Keratinocyte (primary cell): ENCODE results near the gene TTL. TPM values are rescaled to one million over a fixed set of nuclear protein-coding genes. Genes with fewer than 3 reads are reported as not detected.

ENCODE experiments used
- DNase-seq: peaks from one replicate; pipeline ENCODE4 v3.0.0-alpha.2; 2011; ENCODE audit warnings: low read depth, missing footprints, low spot score
- FAIRE-seq: peaks from 2 replicates; lab custom pipeline; 2011; peaks lifted over from hg19 to GRCh38; lab: Jason Lieb, UNC
- H2AFZ ChIP-seq: 2 replicates; pipeline ENCODE4 v1.6.0; 2012; ENCODE audit warnings: low read length, control low read depth, inconsistent platforms; ENCODE audit not compliant: control insufficient read depth
- H3K27ac ChIP-seq: 2 replicates; pipeline ENCODE4 v1.5.1; 2011; ENCODE audit warnings: low read length; ENCODE audit not compliant: control insufficient read depth, insufficient read depth
- H3K27me3 ChIP-seq: 3 replicates; pipeline ENCODE4 v1.6.0; 2011; ENCODE audit warnings: low read length; ENCODE audit not compliant: control insufficient read depth, insufficient read depth; ENCODE audit errors: extremely low read depth
- H3K36me3 ChIP-seq, 2 experiments: 2 replicates in 1 of 2; 3 replicates in 1 of 2; pipeline ENCODE4 v1.5.1; 2011; ENCODE audit warnings: low read length in 2 of 2, mild to moderate bottlenecking in 1 of 2; ENCODE audit not compliant: control insufficient read depth in 2 of 2, insufficient read depth in 2 of 2; ENCODE audit errors: extremely low read depth in 1 of 2
- H3K4me1 ChIP-seq: 3 replicates; pipeline ENCODE4 v1.5.1; 2011; ENCODE audit warnings: low read length; ENCODE audit not compliant: control insufficient read depth, insufficient read depth; ENCODE audit errors: extremely low read depth
- H3K4me2 ChIP-seq: 3 replicates; pipeline ENCODE4 v1.6.0; 2011; ENCODE audit warnings: low read depth, low read length; ENCODE audit not compliant: control insufficient read depth, insufficient read depth; ENCODE audit errors: extremely low read depth
- H3K4me3 ChIP-seq, 3 experiments: fragments of 200-600 bp in 1 of 3; sonication (generic) in 1 of 3; 2 replicates in 2 of 3; 3 replicates in 1 of 3; pipeline ENCODE4 v1.5.1; 2011 to 2016; ENCODE audit warnings: low read length in 3 of 3, mild to moderate bottlenecking in 3 of 3, control low read depth in 2 of 3, inconsistent platforms in 1 of 3, low read depth in 1 of 3, mixed read lengths in 1 of 3, mixed run types in 1 of 3, moderate library complexity in 1 of 3; ENCODE audit not compliant: control insufficient read depth in 2 of 3, insufficient read depth in 2 of 3; ENCODE audit errors: extremely low read depth in 1 of 3
- H3K79me2 ChIP-seq: 2 replicates; pipeline ENCODE4 v1.6.0; 2012; ENCODE audit warnings: low read length; ENCODE audit not compliant: control insufficient read depth, insufficient read depth
- H3K9ac ChIP-seq: 3 replicates; pipeline ENCODE4 v1.6.0; 2011; ENCODE audit warnings: low read length; ENCODE audit not compliant: control insufficient read depth, insufficient read depth; ENCODE audit errors: extremely low read depth
- H3K9me1 ChIP-seq: 3 replicates; pipeline ENCODE4 v1.6.0; 2011; ENCODE audit warnings: low read length; ENCODE audit not compliant: control insufficient read depth, insufficient read depth; ENCODE audit errors: extremely low read depth
- H3K9me3 ChIP-seq: 2 replicates; pipeline ENCODE4 v1.5.1; 2012; ENCODE audit warnings: low read depth, low read length; ENCODE audit not compliant: control insufficient read depth
- H4K20me1 ChIP-seq: 3 replicates; pipeline ENCODE4 v1.6.0; 2011; ENCODE audit warnings: low read length; ENCODE audit not compliant: control insufficient read depth, insufficient read depth; ENCODE audit errors: extremely low read depth
- CTCF ChIP-seq, 3 experiments: IDR thresholded peaks in 1 of 3; conservative IDR thresholded peaks in 1 of 3; optimal IDR thresholded peaks in 1 of 3; 2 replicates in 2 of 3; 3 replicates in 1 of 3; pipeline versions ENCODE3 to v1.5.1; 2011; ENCODE audit warnings: low read length in 3 of 3, mild to moderate bottlenecking in 3 of 3, moderate library complexity in 2 of 3, control low read depth in 1 of 3, inconsistent platforms in 1 of 3; ENCODE audit not compliant: insufficient read depth in 2 of 3; ENCODE audit errors: extremely low read depth in 1 of 3
- EZH2 ChIP-seq: IDR thresholded peaks from one replicate; pipeline ENCODE4 v1.6.1; 2012; ENCODE audit warnings: inconsistent platforms, mild to moderate bottlenecking, low read length, moderate library complexity
- dilution Hi-C: fragments of 300-500 bp; cut with MboI; formaldehyde crosslinking; loops from one replicate; pipeline ENCODE4 v1.7.0; 2020; ENCODE audit warnings: low sequenced_read_pairs; ENCODE audit not compliant: extremely low pct_ligation_motif_present
- polyA plus RNA-seq, 5 experiments: library from polyadenylated mRNA; depleted of rRNA in 3 of 5; stranded (reverse) in 3 of 5; stranded (forward) in 1 of 5; unstranded in 1 of 5; fragments of >200 nt; gene quantifications; 1 replicate in 1 of 5; 2 replicates in 3 of 5; 3 replicates in 1 of 5; pipeline versions ENCODE4 v1.2.1 to v1.2.3, GENCODE V29; 2011 to 2012; ENCODE audit warnings: missing spikeins in 2 of 5, low read depth in 1 of 5, low replicate concordance in 1 of 5

The TTL gene
- polyA plus RNA-seq, 1 donor (not counting 4 experiments of a cell fraction or from before 2014, with no cell fraction given), result 37.9 TPM

GRCh38 chr2:112482309-112483041 is 519 bp downstream of the TTL start:
- Histone ChIP-seq H3K4me1 (peaks cover 16% of the 10 kb centered on the region), H3K79me2 (peaks cover 41% of the 10 kb centered on the region), H2AFZ (peak overlapping the region; percentile 88), H3K4me2 (peak overlapping the region; percentile 99), H3K9ac (peak overlapping the region; percentile 82), H3K36me3 (peaks cover 6 to 11% of the 10 kb centered on the region in 2 experiments), H3K9me3 (no peaks in the 10 kb centered on the region), H4K20me1 (no peaks in the 10 kb centered on the region), H3K27me3 (no peaks in the 10 kb centered on the region), H3K9me1 (no peaks in the 10 kb centered on the region), H3K27ac (peak overlapping the region; percentile 70), H3K4me3 (peak overlapping the region; percentile 78 to 93 (median 83))
- no peak for FAIRE-seq
- no peak for TF ChIP-seq EZH2
- no peak for TF ChIP-seq CTCF (optimal IDR thresholded peaks at IDR 0.05 in 1 of 3, IDR thresholded peaks at IDR 0.05 in 1 of 3, conservative IDR thresholded peaks at IDR 0.05 in 1 of 3; ENCODE audit: extremely low read depth in 1 of 3, insufficient read depth in 2 of 3, low read length in 3 of 3)
- dilution Hi-C loops, result no loop called here
- no peak for DNase-seq

- Histone ChIP-seq H3K9me3 (no peaks in the 10 kb centered on the region), H3K9ac (peak overlapping the region; percentile 82), H3K36me3 (peaks cover 11 to 14% of the 10 kb centered on the region in 2 experiments), H3K27ac (peak overlapping the region; percentile 70), H3K79me2 (peaks cover 47% of the 10 kb centered on the region), H2AFZ (peak overlapping the region; percentile 88), H3K4me3 (peak overlapping the region; percentile 78 to 93 (median 83)), H4K20me1 (no peaks in the 10 kb centered on the region), H3K4me1 (peaks cover 16% of the 10 kb centered on the region), H3K4me2 (peak overlapping the region; percentile 99), H3K9me1 (no peaks in the 10 kb centered on the region), H3K27me3 (no peaks in the 10 kb centered on the region)
- FAIRE-seq, result peak; percentile 59
- DNase-seq, result no peak
- dilution Hi-C loops, result no loop called here
- TF ChIP-seq EZH2 (no peak), CTCF (optimal IDR thresholded peaks at IDR 0.05 in 1 of 3, IDR thresholded peaks at IDR 0.05 in 1 of 3, conservative IDR thresholded peaks at IDR 0.05 in 1 of 3; ENCODE audit: extremely low read depth in 1 of 3, insufficient read depth in 2 of 3, low read length in 3 of 3) (no peak)
Observed at GRCh38 chr2:112483042-112483473, 1.1 kb downstream of the TTL start.
